ENCODE measurements around the gene DCTD. TPM values are rescaled to one million over a fixed set of nuclear protein-coding genes. Genes with fewer than 3 reads are reported as not detected.

The DCTD gene
- total RNA-seq, 2 donors from 2014 or later = 83.6 to 135 TPM

GRCh38 chr4:182862141-182862875 lies 54.9 kb downstream of the DCTD start:
- H3K36me3 Mint-ChIP-seq = no peaks in the 10 kb centered on the region
- no peaks in the 10 kb centered on the region for H3K4me1 Mint-ChIP-seq (ENCODE audit: low read depth in 2 of 2)
- H3K27ac Mint-ChIP-seq = no peak overlapping the region
- no peak for ATAC-seq
- DNase-seq (ENCODE audit: low spot score) = no peak
- H3K27me3 Mint-ChIP-seq = no peaks in the 10 kb centered on the region
- no peaks in the 10 kb centered on the region for H3K9me3 Mint-ChIP-seq
- no peak overlapping the region for H3K4me3 Mint-ChIP-seq

- no peaks in the 10 kb centered on the region for H3K36me3 Mint-ChIP-seq
- ATAC-seq (no peak), DNase-seq (ENCODE audit: low spot score) (no peak)
- H3K9me3 Mint-ChIP-seq = no peaks in the 10 kb centered on the region
- no peaks in the 10 kb centered on the region for H3K4me1 Mint-ChIP-seq (ENCODE audit: low read depth in 2 of 2)
- no peak overlapping the region for H3K27ac Mint-ChIP-seq
- no peak overlapping the region for H3K4me3 Mint-ChIP-seq
- no peaks in the 10 kb centered on the region for H3K27me3 Mint-ChIP-seq
These were observed 55.8 kb downstream of the DCTD start for GRCh38 chr4:182861346-182861745.

DNA sequence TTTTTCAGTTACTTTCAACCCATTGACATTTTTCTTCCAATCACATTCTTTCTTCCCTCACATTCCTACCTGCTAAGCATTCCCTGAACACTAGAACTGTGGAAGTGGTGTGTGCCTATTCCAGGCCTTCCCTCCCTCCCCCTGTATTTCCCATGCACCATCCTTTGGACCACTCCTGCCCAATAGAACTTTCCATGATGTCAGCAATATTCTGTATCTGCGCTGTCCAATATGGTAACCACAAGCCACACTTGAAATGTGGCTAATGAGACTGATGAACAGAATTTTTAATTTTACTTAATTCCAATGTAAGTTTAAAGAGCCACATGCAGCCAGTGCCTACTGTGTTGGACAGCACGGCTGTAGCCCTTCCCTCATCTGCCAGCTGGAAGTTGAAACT lies 57.5 kb downstream of the DCTD start:
- Mint-ChIP-seq H3K4me3 (no peak overlapping the region), H3K36me3 (no peaks in the 10 kb centered on the region), H3K27ac (no peak overlapping the region), H3K4me1 (ENCODE audit: low read depth in 2 of 2) (no peaks in the 10 kb centered on the region), H3K9me3 (no peaks in the 10 kb centered on the region), H3K27me3 (no peaks in the 10 kb centered on the region)
- ATAC-seq = no peak
- DNase-seq (ENCODE audit: low spot score) = no peak

GRCh38 chr4:182858711-182859110 lies 58.5 kb downstream of the DCTD start:
- ATAC-seq = no peak
- DNase-seq (ENCODE audit: low spot score) = no peak
- no peak overlapping the region for H3K4me3 Mint-ChIP-seq
- H3K4me1 Mint-ChIP-seq (ENCODE audit: low read depth in 2 of 2) = no peaks in the 10 kb centered on the region
- H3K36me3 Mint-ChIP-seq = no peaks in the 10 kb centered on the region
- no peaks in the 10 kb centered on the region for H3K9me3 Mint-ChIP-seq
- H3K27ac Mint-ChIP-seq = no peak overlapping the region
- no peaks in the 10 kb centered on the region for H3K27me3 Mint-ChIP-seq

DNA sequence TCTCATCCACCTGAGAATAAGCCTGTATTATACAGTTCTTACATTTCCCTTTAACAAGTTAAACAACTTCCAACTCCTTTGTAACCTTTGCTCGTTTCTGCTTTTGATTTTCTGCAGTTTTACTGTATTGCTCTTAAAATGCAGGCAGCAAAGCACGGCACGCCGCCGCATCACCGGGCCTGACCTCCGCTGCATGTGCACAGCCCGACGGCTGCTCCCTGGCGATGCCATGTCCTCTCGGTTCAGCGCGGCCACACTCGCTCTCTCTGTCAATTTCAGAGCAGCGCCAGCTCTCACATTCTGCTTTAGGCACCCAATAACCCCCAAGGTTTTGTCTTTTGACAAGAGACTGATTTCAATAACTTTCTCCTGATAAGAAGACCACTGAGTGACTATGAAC lies 60.3 kb downstream of the DCTD start:
- no peak for ATAC-seq

DNA sequence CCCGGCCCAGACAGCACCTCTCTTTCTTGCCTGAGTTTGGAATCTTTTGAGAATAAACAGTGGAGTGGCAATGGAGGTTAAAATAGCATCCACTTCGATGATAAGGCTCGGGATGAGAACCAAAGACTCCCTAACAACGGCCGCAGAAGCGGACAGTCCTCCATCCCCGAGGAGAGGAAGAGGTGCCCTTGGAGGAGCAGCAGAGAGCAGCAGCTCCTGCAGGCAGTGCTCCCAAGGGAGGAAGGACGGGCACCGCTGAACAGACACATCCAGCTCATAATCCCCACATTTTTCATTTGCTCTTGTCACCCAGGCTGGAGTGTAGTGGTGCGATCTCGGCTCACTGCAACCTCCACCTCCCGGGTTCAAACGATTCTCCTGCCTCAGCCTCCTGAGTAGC lies 61.3 kb downstream of the DCTD start:
- H3K4me3 Mint-ChIP-seq = no peak overlapping the region
- no peaks in the 10 kb centered on the region for H3K27me3 Mint-ChIP-seq
- no peaks in the 10 kb centered on the region for H3K9me3 Mint-ChIP-seq
- H3K36me3 Mint-ChIP-seq = no peaks in the 10 kb centered on the region
- ATAC-seq (no peak), DNase-seq (ENCODE audit: low spot score) (no peak)
- H3K4me1 Mint-ChIP-seq (ENCODE audit: low read depth in 2 of 2) = no peaks in the 10 kb centered on the region
- no peak overlapping the region for H3K27ac Mint-ChIP-seq

More for the DNA sequence above, 60.3 kb downstream of the DCTD start:
- H3K4me3 Mint-ChIP-seq = no peak overlapping the region
- no peaks in the 10 kb centered on the region for H3K36me3 Mint-ChIP-seq
- H3K9me3 Mint-ChIP-seq = no peaks in the 10 kb centered on the region
- H3K27me3 Mint-ChIP-seq = no peaks in the 10 kb centered on the region
- H3K4me1 Mint-ChIP-seq (ENCODE audit: low read depth in 2 of 2) = no peaks in the 10 kb centered on the region
- DNase-seq (ENCODE audit: low spot score) = no peak
- H3K27ac Mint-ChIP-seq = no peak overlapping the region

DNA sequence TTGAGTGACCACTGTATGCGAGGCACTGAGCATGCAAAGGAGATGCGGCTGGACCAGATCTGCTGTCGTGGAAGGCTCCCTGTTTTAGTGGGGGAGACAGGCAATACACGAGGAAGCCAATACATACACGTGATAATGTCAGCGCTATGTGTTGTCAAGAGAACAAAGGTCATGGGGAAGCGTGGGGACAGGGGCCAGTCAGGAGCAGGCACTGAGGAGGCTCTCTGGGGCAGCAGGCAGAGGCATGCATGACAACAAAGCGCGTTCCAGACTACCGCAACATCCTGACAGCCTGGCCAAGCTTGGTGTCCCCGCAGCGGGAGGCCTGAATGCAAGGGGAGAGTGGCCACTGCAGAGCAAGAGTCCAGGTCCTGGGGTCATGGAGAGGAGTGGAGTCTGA lies 61.9 kb downstream of the DCTD start:
- H3K27me3 Mint-ChIP-seq = no peaks in the 10 kb centered on the region
- no peak overlapping the region for H3K4me3 Mint-ChIP-seq

GRCh38 chr4:182854466-182854865 lies 62.7 kb downstream of the DCTD start:
- Mint-ChIP-seq H3K27me3 (no peaks in the 10 kb centered on the region), H3K4me1 (ENCODE audit: low read depth in 2 of 2) (no peaks in the 10 kb centered on the region), H3K9me3 (no peaks in the 10 kb centered on the region), H3K4me3 (no peak overlapping the region), H3K27ac (no peak overlapping the region), H3K36me3 (no peaks in the 10 kb centered on the region)
- ATAC-seq (no peak), DNase-seq (ENCODE audit: low spot score) (no peak)

More for the DNA sequence above, 61.9 kb downstream of the DCTD start:
- H3K9me3 Mint-ChIP-seq = no peaks in the 10 kb centered on the region
- no peak overlapping the region for H3K27ac Mint-ChIP-seq
- no peaks in the 10 kb centered on the region for H3K4me1 Mint-ChIP-seq (ENCODE audit: low read depth in 2 of 2)
- no peaks in the 10 kb centered on the region for H3K36me3 Mint-ChIP-seq
- DNase-seq (ENCODE audit: low spot score) = no peak
- ATAC-seq = no peak

- Mint-ChIP-seq H3K27ac (no peak overlapping the region), H3K4me3 (no peak overlapping the region), H3K36me3 (no peaks in the 10 kb centered on the region), H3K27me3 (no peaks in the 10 kb centered on the region), H3K4me1 (ENCODE audit: low read depth in 2 of 2) (no peaks in the 10 kb centered on the region), H3K9me3 (no peaks in the 10 kb centered on the region)
- DNase-seq (ENCODE audit: low spot score) (no peak), ATAC-seq (no peak)
These were observed 63.4 kb downstream of the DCTD start for GRCh38 chr4:182853731-182854330.

GRCh38 chr4:182848685-182849084 lies 68.5 kb downstream of the DCTD start:
- H3K27me3 Mint-ChIP-seq = peaks cover 0 to 8% of the 10 kb centered on the region in 2 donors
- no peaks in the 10 kb centered on the region for H3K36me3 Mint-ChIP-seq
- no peaks in the 10 kb centered on the region for H3K9me3 Mint-ChIP-seq
- no peak for DNase-seq (ENCODE audit: low spot score)
- no peak overlapping the region for H3K27ac Mint-ChIP-seq
- H3K4me3 Mint-ChIP-seq = no peak overlapping the region
- peaks cover 0 to 3% of the 10 kb centered on the region in 2 donors for H3K4me1 Mint-ChIP-seq (ENCODE audit: low read depth in 2 of 2)
- ATAC-seq = no peak

GRCh38 chr4:182847576-182848450 lies 69.4 kb downstream of the DCTD start:
- Mint-ChIP-seq H3K27me3 (peaks cover 0 to 10% of the 10 kb centered on the region in 2 donors), H3K36me3 (no peaks in the 10 kb centered on the region), H3K27ac (no peak overlapping the region), H3K4me3 (no peak overlapping the region), H3K9me3 (no peaks in the 10 kb centered on the region), H3K4me1 (ENCODE audit: low read depth in 2 of 2) (peaks cover 0 to 3% of the 10 kb centered on the region in 2 donors)
- ATAC-seq (peak in 1 of 2 donors; percentile 35), DNase-seq (ENCODE audit: low spot score) (no peak)

DNA sequence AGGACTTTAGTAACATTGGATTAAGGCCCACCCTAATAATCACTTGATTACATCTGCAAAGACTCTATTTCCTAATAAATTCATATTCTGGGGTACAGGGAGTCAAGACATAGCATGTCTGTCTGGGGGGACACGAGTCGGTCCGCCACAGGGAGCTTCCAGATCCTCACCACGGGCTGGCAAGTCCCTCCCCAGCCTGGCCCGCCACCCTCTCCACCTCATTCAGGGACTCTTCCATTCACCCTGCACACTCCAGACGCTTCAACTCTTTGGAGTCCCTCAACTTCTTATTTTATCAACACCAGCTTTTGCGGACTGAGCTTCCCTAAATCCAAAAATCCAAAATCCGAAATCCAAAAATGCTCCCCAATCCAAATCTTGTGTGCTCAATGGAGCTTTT lies 71.2 kb downstream of the DCTD start:
- Mint-ChIP-seq H3K4me3 (no peak overlapping the region), H3K27ac (no peak overlapping the region)

DNA sequence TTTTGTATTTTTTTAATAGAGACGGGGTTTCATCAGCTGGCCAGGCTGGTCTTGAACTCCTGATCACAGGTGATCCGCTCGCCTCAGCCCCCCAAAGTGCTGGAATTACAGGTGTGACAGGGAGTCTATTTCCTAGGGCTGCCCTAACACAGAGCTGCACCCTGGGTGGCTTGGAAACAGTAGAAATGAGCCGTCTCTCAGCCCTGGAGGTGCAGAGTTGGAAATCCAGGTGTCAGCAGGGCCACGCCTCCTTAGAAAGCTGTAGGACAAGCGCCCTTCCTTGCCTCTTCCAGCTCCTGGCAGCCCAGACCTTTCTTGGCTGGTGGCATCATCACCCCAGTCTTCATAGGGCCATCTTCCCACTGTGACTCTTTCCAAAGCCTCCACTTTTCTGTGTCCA lies 71.6 kb downstream of the DCTD start:
- H3K27ac Mint-ChIP-seq = no peak overlapping the region
- H3K36me3 Mint-ChIP-seq = no peaks in the 10 kb centered on the region
- H3K27me3 Mint-ChIP-seq = peaks cover 0 to 10% of the 10 kb centered on the region in 2 donors
- DNase-seq (ENCODE audit: low spot score) (no peak), ATAC-seq (no peak)
- H3K4me3 Mint-ChIP-seq = no peak overlapping the region
- H3K9me3 Mint-ChIP-seq = no peaks in the 10 kb centered on the region
- H3K4me1 Mint-ChIP-seq (ENCODE audit: low read depth in 2 of 2) = peaks cover 0 to 3% of the 10 kb centered on the region in 2 donors

More for the DNA sequence above, 71.2 kb downstream of the DCTD start:
- H3K36me3 Mint-ChIP-seq = no peaks in the 10 kb centered on the region
- no peaks in the 10 kb centered on the region for H3K9me3 Mint-ChIP-seq
- peaks cover 0 to 10% of the 10 kb centered on the region in 2 donors for H3K27me3 Mint-ChIP-seq
- H3K4me1 Mint-ChIP-seq (ENCODE audit: low read depth in 2 of 2) = peaks cover 0 to 3% of the 10 kb centered on the region in 2 donors
- DNase-seq (ENCODE audit: low spot score) (no peak), ATAC-seq (no peak)

- no peaks in the 10 kb centered on the region for H3K9me3 Mint-ChIP-seq
- peaks cover 0 to 10% of the 10 kb centered on the region in 2 donors for H3K27me3 Mint-ChIP-seq
- no peaks in the 10 kb centered on the region for H3K36me3 Mint-ChIP-seq
- DNase-seq (ENCODE audit: low spot score) = no peak
- peaks cover 0 to 3% of the 10 kb centered on the region in 2 donors for H3K4me1 Mint-ChIP-seq (ENCODE audit: low read depth in 2 of 2)
- ATAC-seq = no peak
- H3K27ac Mint-ChIP-seq = no peak overlapping the region
- no peak overlapping the region for H3K4me3 Mint-ChIP-seq
These were observed 73.3 kb downstream of the DCTD start for GRCh38 chr4:182843808-182844325.
